Kidney epithelial cell (primary cell): Measurements from ENCODE around the gene DDX5. TPM values are rescaled to one million over a fixed set of nuclear protein-coding genes. Genes with fewer than 3 reads are reported as not detected.
"Not testable (repeated sequence)": the region's sequence is repeated elsewhere in the genome, so short reads cannot be mapped to it uniquely, and the experiment has no call there.

Experiments used
- DNase-seq: peaks from one replicate; pipeline ENCODE4 v3.0.0-alpha.2; 2010; ENCODE audit warnings: low read depth
- H3K27me3 ChIP-seq: 2 replicates; pipeline ENCODE4 v1.6.0; 2011; ENCODE audit warnings: low read length; ENCODE audit not compliant: control insufficient read depth, insufficient read depth
- H3K36me3 ChIP-seq: 2 replicates; pipeline ENCODE4 v1.5.1; 2011; ENCODE audit warnings: low read length; ENCODE audit not compliant: control insufficient read depth, insufficient read depth
- H3K4me3 ChIP-seq: 2 replicates; pipeline ENCODE4 v1.5.1; 2011; ENCODE audit warnings: low read depth, mild to moderate bottlenecking, control low read depth, low read length
- total RNA-seq: library from RNA; depleted of rRNA; stranded (reverse); fragments of >200 nt; gene quantifications from 2 replicates; pipeline ENCODE4 v1.2.3, GENCODE V29; 2015
- TF ChIP-seq, protein P1 (sequence below): IDR thresholded peaks from 2 replicates; pipeline ENCODE4 v1.5.1; 2011; ENCODE audit warnings: mild to moderate bottlenecking, moderate library complexity, low read length, control low read depth, inconsistent platforms; ENCODE audit not compliant: insufficient read depth, poor library complexity, severe bottlenecking

DDX5 gene
- total RNA-seq, 1 donor from 2014 or later: 1,044 TPM

DNA sequence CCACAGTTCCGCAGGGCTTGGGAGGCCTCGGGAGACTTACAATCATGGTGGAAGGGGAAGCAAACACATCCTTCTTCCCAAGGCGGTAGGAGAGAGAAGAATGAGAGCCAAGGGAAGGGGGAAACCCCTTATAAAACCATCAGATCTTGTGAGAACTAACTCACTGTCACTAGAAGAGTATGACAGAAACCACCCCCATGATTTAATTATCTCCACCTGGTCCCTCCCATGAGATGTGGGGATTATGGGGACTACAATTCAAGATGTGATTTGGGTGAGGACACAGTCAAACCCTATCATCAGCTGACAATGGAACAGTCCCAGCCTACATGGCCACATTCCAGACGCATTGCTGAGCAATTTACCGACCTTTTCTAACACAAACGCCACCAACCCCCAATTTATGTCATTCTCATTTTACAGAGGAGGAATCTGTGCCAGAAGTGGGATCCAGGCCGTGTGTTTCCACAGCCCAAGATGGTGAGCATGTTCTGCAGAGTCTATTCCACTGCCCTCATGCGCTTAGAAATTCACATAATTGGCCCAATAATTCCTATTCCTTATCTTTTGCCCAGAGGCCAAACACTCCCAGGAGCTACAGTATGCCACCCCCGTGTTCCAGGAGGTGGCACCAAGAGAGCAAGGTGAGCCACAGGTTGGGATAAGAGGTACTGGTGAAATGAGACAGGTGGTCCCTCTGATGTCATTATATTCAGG is 39.9 kb downstream of the DDX5 start:
- DNase-seq: no peak
- TF ChIP-seq, protein P1, sequence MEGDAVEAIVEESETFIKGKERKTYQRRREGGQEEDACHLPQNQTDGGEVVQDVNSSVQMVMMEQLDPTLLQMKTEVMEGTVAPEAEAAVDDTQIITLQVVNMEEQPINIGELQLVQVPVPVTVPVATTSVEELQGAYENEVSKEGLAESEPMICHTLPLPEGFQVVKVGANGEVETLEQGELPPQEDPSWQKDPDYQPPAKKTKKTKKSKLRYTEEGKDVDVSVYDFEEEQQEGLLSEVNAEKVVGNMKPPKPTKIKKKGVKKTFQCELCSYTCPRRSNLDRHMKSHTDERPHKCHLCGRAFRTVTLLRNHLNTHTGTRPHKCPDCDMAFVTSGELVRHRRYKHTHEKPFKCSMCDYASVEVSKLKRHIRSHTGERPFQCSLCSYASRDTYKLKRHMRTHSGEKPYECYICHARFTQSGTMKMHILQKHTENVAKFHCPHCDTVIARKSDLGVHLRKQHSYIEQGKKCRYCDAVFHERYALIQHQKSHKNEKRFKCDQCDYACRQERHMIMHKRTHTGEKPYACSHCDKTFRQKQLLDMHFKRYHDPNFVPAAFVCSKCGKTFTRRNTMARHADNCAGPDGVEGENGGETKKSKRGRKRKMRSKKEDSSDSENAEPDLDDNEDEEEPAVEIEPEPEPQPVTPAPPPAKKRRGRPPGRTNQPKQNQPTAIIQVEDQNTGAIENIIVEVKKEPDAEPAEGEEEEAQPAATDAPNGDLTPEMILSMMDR: no peak
- H3K36me3 ChIP-seq: no peaks in the 10 kb centered on the region
- no peak overlapping the region for H3K4me3 ChIP-seq
- no peaks in the 10 kb centered on the region for H3K27me3 ChIP-seq

DNA sequence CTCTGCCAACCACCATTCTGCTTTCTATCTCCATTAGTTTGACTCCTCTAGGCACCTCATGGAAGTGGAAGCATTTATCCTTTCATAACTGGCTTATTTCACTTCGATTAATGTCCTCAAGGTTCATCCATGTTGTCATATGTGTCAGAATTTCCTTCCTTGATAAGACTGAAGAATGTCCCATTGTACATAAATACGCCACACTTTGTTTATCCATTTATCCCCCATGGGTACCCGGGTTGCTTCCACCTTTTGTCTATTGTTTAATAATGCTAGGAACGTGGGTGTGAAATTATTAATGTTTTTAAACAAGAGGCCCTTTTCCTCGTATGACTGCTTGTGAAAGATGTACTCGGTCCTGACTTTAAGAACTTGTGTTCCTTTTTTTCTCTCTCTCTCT is 44.3 kb downstream of the DDX5 start:
- Histone ChIP-seq H3K36me3 (no peaks in the 10 kb centered on the region), H3K27me3 (no peaks in the 10 kb centered on the region), H3K4me3 (no peak overlapping the region)
- no peak for DNase-seq
- TF ChIP-seq, protein P1: no peak

DNA sequence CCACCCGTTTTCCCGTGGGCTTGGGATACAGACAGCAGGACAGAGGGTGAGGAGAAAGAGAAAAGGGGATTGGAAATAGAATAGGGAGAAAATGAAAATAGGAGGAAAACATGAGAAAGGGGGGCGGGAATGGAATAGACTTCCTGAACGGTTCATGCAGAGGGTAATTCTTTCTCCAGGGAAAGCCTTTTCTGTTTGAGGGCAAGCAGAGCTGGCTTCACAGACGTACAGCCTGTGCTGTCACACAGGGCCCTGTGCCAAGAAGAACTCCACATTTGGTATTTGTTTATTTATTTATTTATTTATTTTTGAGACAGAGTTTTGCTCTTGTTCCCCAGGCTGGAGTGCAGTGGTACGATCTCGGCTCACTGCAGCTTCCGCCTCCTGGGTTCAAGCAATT is 45.1 kb downstream of the DDX5 start:
- Histone ChIP-seq H3K4me3 (no peak overlapping the region), H3K27me3 (no peaks in the 10 kb centered on the region), H3K36me3 (no peaks in the 10 kb centered on the region)
- TF ChIP-seq, protein P1: no peak
- DNase-seq: no peak

DNA sequence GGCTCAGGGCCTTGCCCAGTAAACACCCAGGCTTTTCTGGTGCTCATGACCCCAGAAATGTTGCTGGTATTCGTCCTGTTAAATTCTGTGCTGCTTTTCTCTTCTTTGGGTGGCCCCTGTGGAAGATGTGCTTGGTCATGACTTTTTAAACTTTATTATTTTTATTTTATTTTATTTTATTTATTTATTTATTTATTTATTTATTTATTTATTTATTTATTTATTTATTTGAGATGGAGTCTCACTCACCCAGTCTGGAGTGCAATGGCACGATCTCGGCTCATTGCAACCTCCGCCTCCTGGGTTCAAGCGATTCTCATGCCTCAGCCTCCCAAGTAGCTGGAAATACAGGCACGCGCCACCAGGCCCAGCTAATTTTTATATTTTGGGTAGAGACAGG is 46.3 kb downstream of the DDX5 start:
- H3K36me3 ChIP-seq, DNase-seq, H3K27me3 ChIP-seq, H3K4me3 ChIP-seq: not testable (repeated sequence)

DNA sequence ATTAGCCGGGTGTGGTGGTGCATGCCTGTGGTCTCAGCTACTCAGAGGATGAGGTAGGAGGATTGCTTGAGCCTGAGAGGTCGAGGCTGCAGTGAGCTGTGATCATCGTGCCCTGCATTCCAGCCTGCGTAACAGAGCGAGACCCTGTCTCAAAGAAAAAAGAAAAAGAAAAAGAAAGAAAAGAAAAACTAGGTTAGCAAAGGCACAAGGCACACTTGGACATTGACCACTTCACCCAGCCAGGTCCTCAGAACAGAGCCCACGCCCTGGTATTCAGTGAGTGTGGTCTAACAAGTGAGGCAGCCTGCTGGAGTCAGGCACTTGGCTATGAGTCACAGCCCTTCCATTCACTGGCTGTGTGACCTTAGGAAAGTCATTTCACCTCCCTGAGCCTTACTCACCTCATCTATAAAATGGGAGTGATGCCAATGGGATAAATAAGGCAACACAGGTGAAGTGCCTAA is 46.8 kb downstream of the DDX5 start:
- H3K36me3 ChIP-seq: no peaks in the 10 kb centered on the region
- no peak overlapping the region for H3K4me3 ChIP-seq
- DNase-seq: peak; percentile 31
- no peaks in the 10 kb centered on the region for H3K27me3 ChIP-seq
- TF ChIP-seq, protein P1: no peak

DNA sequence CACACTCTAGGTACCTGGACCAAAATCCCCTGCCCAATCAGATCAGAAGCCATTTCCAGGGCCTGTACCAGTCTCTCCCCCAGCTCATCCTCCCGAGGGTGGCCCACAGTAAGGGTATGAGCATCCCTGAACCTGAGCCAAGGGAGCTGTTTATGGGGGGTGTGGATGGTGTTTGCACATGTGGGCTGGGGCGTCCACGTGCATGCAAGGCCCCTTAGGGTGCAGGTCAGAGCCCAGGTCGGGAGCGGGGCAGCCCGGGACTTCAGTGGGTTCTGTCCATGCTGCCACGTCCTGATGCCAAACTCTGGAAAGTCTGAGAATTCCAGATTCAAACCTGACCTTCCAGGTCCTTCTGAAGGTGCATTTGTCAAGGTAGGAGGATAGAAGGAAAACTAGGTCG is 47.3 kb downstream of the DDX5 start:
- TF ChIP-seq, protein P1: no peak
- no peaks in the 10 kb centered on the region for H3K36me3 ChIP-seq
- H3K27me3 ChIP-seq: no peaks in the 10 kb centered on the region
- DNase-seq: no peak
- no peak overlapping the region for H3K4me3 ChIP-seq
